ENCODE data around the gene ADAMTSL2. TPM values are rescaled to one million over a fixed set of nuclear protein-coding genes. Genes with fewer than 3 reads are reported as not detected.

The ADAMTSL2 gene
- polyA plus RNA-seq, 1 donor (not counting 4 experiments of a cell fraction or from before 2014, with no cell fraction given) = not detected

GRCh38 chr9:133576875-133577736 is 42.6 kb downstream of the ADAMTSL2 start:
- dilution Hi-C loops (cut with MboI; ENCODE audit: extremely low pct_ligation_motif_present, low sequenced_read_pairs) = no loop called here
- no peak overlapping the region for H3K27ac ChIP-seq (ENCODE audit: control insufficient read depth, insufficient read depth, low read length)
- TF ChIP-seq EZH2 (IDR thresholded peaks at IDR 0.05; ENCODE audit: low read length) (no peak), CTCF (optimal IDR thresholded peaks at IDR 0.05 in 1 of 3, IDR thresholded peaks at IDR 0.05 in 1 of 3, conservative IDR thresholded peaks at IDR 0.05 in 1 of 3; ENCODE audit: extremely low read depth in 1 of 3, insufficient read depth in 2 of 3, low read length in 3 of 3) (no peak)

GRCh38 chr9:133577737-133578112 is 43.2 kb downstream of the ADAMTSL2 start:
- no peak overlapping the region for H3K4me3 ChIP-seq (ENCODE audit: control insufficient read depth in 2 of 3, extremely low read depth in 1 of 3, insufficient read depth in 2 of 3, low read depth in 1 of 3, low read length in 3 of 3)
- H3K9ac ChIP-seq (ENCODE audit: control insufficient read depth, extremely low read depth, insufficient read depth, low read length) = no peak overlapping the region
- peaks cover 23% of the 10 kb centered on the region for H3K27me3 ChIP-seq (ENCODE audit: control insufficient read depth, extremely low read depth, insufficient read depth, low read length)
- dilution Hi-C loops (cut with MboI; ENCODE audit: extremely low pct_ligation_motif_present, low sequenced_read_pairs) = no loop called here
- no peak for DNase-seq (ENCODE audit: low read depth, low spot score)
- no peaks in the 10 kb centered on the region for H3K4me1 ChIP-seq (ENCODE audit: control insufficient read depth, extremely low read depth, insufficient read depth, low read length)
- no peaks in the 10 kb centered on the region for H4K20me1 ChIP-seq (ENCODE audit: control insufficient read depth, extremely low read depth, insufficient read depth, low read length)
- TF ChIP-seq CTCF (optimal IDR thresholded peaks at IDR 0.05 in 1 of 3, IDR thresholded peaks at IDR 0.05 in 1 of 3, conservative IDR thresholded peaks at IDR 0.05 in 1 of 3; ENCODE audit: extremely low read depth in 1 of 3, insufficient read depth in 2 of 3, low read length in 3 of 3) (no peak), EZH2 (IDR thresholded peaks at IDR 0.05; ENCODE audit: low read length) (no peak)
- no peak overlapping the region for H3K4me2 ChIP-seq (ENCODE audit: control insufficient read depth, extremely low read depth, insufficient read depth, low read depth, low read length)
- H3K36me3 ChIP-seq (ENCODE audit: control insufficient read depth in 2 of 2, extremely low read depth in 1 of 2, insufficient read depth in 2 of 2, low read length in 2 of 2) = no peaks in the 10 kb centered on the region
- H3K9me1 ChIP-seq (ENCODE audit: control insufficient read depth, extremely low read depth, insufficient read depth, low read length) = no peaks in the 10 kb centered on the region
- no peak overlapping the region for H2AFZ ChIP-seq (ENCODE audit: control insufficient read depth, low read length)
- H3K27ac ChIP-seq (ENCODE audit: control insufficient read depth, insufficient read depth, low read length) = no peak overlapping the region
- H3K9me3 ChIP-seq (ENCODE audit: control insufficient read depth, low read depth, low read length) = no peaks in the 10 kb centered on the region
- FAIRE-seq = no peak
- no peaks in the 10 kb centered on the region for H3K79me2 ChIP-seq (ENCODE audit: control insufficient read depth, insufficient read depth, low read length)

More at GRCh38 chr9:133576875-133577736, 42.6 kb downstream of the ADAMTSL2 start:
- DNase-seq (ENCODE audit: low read depth, low spot score) (no peak), FAIRE-seq (no peak)
- Histone ChIP-seq H4K20me1 (ENCODE audit: control insufficient read depth, extremely low read depth, insufficient read depth, low read length) (no peaks in the 10 kb centered on the region), H3K27me3 (ENCODE audit: control insufficient read depth, extremely low read depth, insufficient read depth, low read length) (peaks cover 27% of the 10 kb centered on the region), H3K4me1 (ENCODE audit: control insufficient read depth, extremely low read depth, insufficient read depth, low read length) (no peaks in the 10 kb centered on the region), H3K4me2 (ENCODE audit: control insufficient read depth, extremely low read depth, insufficient read depth, low read depth, low read length) (no peak overlapping the region), H3K9ac (ENCODE audit: control insufficient read depth, extremely low read depth, insufficient read depth, low read length) (no peak overlapping the region), H3K4me3 (ENCODE audit: control insufficient read depth in 2 of 3, extremely low read depth in 1 of 3, insufficient read depth in 2 of 3, low read depth in 1 of 3, low read length in 3 of 3) (no peak overlapping the region), H3K9me1 (ENCODE audit: control insufficient read depth, extremely low read depth, insufficient read depth, low read length) (no peaks in the 10 kb centered on the region), H3K36me3 (ENCODE audit: control insufficient read depth in 2 of 2, extremely low read depth in 1 of 2, insufficient read depth in 2 of 2, low read length in 2 of 2) (no peaks in the 10 kb centered on the region), H2AFZ (ENCODE audit: control insufficient read depth, low read length) (no peak overlapping the region), H3K9me3 (ENCODE audit: control insufficient read depth, low read depth, low read length) (no peaks in the 10 kb centered on the region), H3K79me2 (ENCODE audit: control insufficient read depth, insufficient read depth, low read length) (no peaks in the 10 kb centered on the region)
